HG03565 (cell line): ENCODE measurements around the gene FBLN1.

ENCODE experiments used
- ATAC-seq: cut with Tn5 transposase; IDR thresholded peaks from one replicate; pipeline ENCODE4 v1.9.1; 2021; ENCODE audit warnings: mild to moderate bottlenecking, moderate library complexity; ENCODE audit not compliant: unreplicated experiment

Gene FBLN1

GRCh38 chr22:45562537-45563361 is 60.1 kb downstream of the FBLN1 start:
- ATAC-seq = no peak

- no peak for ATAC-seq
These were observed 60.8 kb downstream of the FBLN1 start for GRCh38 chr22:45563362-45564040.

- no peak for ATAC-seq
These were observed 61.8 kb downstream of the FBLN1 start for GRCh38 chr22:45564349-45565030.

GRCh38 chr22:45565171-45565570 is 62.5 kb downstream of the FBLN1 start:
- no peak for ATAC-seq

- ATAC-seq = no peak
These were observed 63.3 kb downstream of the FBLN1 start for GRCh38 chr22:45565973-45566372.

- ATAC-seq = no peak
These were observed 65.5 kb downstream of the FBLN1 start for GRCh38 chr22:45568213-45568612.

GRCh38 chr22:45571089-45571488 is 68.4 kb downstream of the FBLN1 start:
- ATAC-seq = no peak

GRCh38 chr22:45572444-45572843 is 69.8 kb downstream of the FBLN1 start:
- no peak for ATAC-seq

GRCh38 chr22:45574069-45574703 is 71.5 kb downstream of the FBLN1 start:
- ATAC-seq = no peak

- ATAC-seq = no peak
These were observed 72.5 kb downstream of the FBLN1 start for GRCh38 chr22:45575173-45575572.

GRCh38 chr22:45575607-45576272 is 73.1 kb downstream of the FBLN1 start:
- ATAC-seq = no peak

GRCh38 chr22:45576273-45576625 is 73.6 kb downstream of the FBLN1 start:
- no peak for ATAC-seq

- ATAC-seq = no peak
These were observed 74.2 kb downstream of the FBLN1 start for GRCh38 chr22:45576730-45577464.

GRCh38 chr22:45577746-45578523 is 75.3 kb downstream of the FBLN1 start:
- no peak for ATAC-seq

GRCh38 chr22:45578524-45579147 is 76.0 kb downstream of the FBLN1 start:
- ATAC-seq = no peak

GRCh38 chr22:45579306-45579705 is 76.6 kb downstream of the FBLN1 start:
- no peak for ATAC-seq

- ATAC-seq = no peak
These were observed 77.4 kb downstream of the FBLN1 start for GRCh38 chr22:45579806-45580725.
